ENCODE data around the gene SMARCC1.
"Not testable (repeated sequence)": the region's sequence is repeated elsewhere in the genome, so short reads cannot be mapped to it uniquely, and the experiment has no call there.

The SMARCC1 gene

GRCh38 chr3:47766186-47766585, 15.5 kb downstream of the SMARCC1 start:
- DNase-seq (ENCODE audit: low spot score): no peak

GRCh38 chr3:47762233-47762632, 19.5 kb downstream of the SMARCC1 start:
- no peak for DNase-seq (ENCODE audit: low spot score)

- no peak for DNase-seq (ENCODE audit: low spot score)
Observed at GRCh38 chr3:47761046-47761445, 20.6 kb downstream of the SMARCC1 start.

DNA sequence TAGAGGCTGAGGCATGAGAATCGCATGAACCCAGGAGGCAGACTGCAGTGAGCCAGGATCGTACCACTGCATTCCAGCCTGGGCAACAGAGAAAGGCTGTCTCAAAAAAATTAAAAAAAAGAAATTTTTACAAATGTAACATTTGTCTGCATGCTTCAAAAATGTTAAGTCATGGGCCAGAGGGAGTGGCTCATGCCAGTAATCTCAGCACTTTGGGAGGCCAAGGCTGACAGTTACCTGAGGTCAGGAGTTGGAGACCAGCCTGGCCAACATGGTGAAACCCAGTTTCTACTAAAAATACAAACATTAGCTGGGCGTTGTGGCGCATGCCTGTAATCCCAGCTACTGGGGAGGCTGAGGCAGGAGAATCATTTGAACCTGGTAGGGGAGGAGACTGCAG, 21.5 kb downstream of the SMARCC1 start:
- not testable (repeated sequence) for DNase-seq (ENCODE audit: low spot score)

DNA sequence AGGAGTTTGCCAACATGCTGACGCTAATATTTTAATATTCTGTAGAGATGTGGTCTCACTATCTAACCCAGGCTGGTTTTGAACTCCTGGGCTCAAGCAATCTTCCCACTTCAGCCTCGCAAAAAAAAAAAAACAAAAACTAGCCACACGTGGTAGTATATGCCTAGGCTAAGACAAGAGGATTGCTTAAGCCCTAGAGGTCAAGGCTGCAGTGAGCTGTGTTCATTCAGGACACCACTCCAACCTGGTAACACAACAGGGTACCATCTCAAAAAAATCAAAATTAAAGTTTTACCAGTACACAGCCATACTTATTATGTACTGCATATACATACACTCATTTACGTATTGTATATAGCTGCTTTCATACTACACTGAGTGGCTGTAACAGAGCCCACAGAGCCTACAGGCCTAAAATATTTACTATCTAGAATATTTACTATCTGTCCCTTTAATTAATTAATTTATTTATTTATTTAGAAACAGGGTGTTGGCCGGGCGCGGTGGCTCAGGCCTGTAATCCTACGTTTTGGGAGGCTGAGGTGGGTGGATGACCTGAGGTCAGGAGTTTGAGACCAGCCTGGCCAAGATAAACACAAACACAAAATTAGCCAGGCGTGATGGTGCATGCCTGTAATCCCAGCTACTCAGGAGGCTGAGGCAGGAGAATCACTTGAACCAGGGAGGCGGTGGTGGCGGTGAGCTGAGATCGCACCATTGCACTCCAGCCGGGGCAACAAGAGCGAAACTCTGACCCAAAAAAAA, 23.2 kb downstream of the SMARCC1 start:
- no peak for DNase-seq (ENCODE audit: low spot score)

DNA sequence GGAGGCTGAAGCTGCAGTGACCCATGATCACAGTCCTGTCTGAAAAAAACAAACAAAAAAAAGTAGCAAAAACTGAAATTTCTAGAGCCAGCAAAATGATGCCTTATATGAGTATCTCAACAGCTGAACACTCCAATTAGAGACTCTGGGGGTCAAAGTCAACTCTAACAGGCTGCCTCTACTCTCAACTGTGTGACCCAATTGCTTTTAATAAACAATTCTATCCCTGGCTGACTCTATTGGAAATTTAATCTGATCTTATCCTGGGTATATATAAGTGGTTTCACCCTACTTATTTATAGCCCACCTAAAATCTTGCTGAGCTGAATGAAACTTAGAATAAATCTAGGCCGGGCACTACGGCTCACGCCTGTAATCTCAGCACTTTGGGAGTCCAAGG, 29.0 kb downstream of the SMARCC1 start:
- DNase-seq (ENCODE audit: low spot score): no peak

- DNase-seq (ENCODE audit: low spot score): not testable (repeated sequence)
Observed at GRCh38 chr3:47750811-47751354, 30.8 kb downstream of the SMARCC1 start.

- no peak for DNase-seq (ENCODE audit: low spot score)
Observed at GRCh38 chr3:47747558-47747957, 34.1 kb downstream of the SMARCC1 start.

DNA sequence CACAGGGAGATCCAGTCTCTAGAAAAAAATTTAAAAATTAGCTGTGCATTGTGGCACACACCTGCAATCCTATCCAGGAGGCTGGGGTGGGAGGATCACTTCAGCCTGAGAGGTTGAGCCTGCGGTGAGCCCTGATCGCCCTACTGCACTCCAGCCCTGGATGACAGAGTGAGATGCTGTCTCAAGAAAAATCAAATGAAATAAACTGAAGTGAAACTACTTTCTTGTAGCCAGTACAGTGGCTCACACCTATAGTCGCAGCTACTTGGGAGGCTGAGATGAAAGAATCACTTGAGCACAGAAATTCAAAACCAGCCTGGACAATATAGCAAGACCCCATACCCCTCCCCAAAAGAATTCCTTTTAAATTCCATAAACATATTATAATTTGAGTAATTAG, 35.4 kb downstream of the SMARCC1 start:
- DNase-seq (ENCODE audit: low spot score): no peak

GRCh38 chr3:47743855-47744254, 37.8 kb downstream of the SMARCC1 start:
- DNase-seq (ENCODE audit: low spot score): no peak

DNA sequence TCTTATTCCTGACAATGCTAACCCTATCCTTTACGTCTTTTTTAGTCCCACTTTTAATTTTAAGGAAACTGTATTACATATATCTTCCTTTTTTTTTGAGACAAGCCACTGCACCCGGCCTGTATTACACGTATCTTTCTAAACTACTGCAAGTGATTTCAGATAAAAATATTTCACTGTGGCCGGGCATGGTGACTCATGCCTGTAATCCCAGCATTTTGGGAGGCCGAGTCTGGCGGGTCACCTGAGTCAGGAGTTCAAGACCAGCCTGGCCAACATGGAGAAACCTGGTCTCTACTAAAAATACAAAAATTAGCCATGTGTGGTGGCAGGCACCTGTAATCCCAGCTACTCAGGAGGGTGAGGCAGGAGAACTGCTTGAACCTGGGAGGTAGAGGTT, 38.3 kb downstream of the SMARCC1 start:
- not testable (repeated sequence) for DNase-seq (ENCODE audit: low spot score)

DNA sequence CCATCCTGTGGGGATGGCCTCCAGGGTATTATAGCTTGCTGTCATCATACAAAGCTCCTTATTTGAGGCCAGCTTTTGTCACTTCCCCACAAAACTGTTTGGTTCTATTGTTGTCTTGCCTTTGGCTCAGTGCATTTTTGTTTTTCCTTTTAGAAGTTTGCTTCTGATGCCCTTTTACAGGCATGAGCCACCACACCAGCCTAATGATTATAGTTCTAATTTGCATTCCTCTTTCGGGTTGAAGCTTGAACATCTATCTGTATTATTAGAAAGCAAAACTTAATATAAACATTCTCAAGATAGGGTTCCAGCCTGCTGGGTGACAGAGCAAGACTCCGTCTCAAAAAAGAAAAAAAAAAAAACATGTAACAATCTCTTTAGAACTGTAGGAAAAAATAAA, 39.8 kb downstream of the SMARCC1 start:
- no peak for DNase-seq (ENCODE audit: low spot score)

DNA sequence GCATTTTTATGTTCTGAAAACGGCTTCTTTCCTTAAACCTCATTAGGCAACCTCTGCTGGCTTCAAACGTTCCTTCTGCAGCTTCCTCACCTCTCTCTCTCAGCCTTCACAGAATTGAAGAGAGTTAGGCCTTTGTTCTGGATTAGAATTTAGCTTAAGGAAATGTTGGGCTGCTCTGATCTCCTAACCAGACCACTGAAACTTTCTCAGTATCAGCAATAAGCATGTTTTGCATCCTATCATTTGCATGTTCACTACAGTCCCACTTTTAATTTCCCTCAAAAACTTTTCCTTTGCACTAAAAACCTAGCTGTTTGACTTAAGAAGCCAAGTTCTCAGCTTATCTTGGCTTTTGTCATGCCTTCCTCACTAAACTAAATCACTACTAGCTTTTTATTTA, 49.5 kb downstream of the SMARCC1 start:
- DNase-seq (ENCODE audit: low spot score): no peak

DNA sequence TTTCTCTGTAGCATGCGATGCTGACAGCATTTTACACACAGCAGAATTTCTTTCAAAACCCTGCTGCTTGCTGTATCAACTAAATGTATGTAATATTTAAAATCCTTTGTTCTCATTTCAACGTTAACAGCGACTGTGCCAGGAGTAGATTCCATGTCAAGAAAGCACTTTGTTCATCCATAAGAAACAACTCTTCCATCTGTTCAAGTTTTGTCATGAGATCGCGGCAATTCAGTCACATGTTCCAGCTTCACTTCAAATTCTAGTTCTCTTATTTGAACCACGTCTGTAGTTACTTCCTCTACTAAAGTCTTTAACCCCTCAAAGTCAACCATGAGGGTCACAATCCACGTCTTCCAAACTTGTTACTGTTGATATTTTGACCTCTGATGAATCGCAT, 50.6 kb downstream of the SMARCC1 start:
- no peak for DNase-seq (ENCODE audit: low spot score)

DNA sequence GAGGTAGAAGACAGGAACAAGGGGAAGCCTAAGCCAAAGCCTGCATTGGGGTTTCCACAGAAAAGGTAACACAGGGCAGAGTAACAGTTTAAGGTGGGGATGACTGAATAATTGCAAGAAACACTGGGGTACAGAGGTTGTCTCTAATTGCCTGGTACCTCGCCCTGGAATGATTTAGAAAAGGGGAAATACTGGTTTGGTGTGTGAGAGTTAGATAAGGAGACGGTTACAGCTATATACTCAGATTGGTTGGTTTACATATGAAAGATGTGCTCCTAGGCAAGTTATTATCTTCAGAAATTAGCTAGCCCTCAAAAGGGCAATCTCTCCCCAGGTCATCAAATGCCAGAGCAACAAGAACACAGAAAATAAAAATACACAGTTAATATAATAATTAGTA, 58.8 kb downstream of the SMARCC1 start:
- DNase-seq (ENCODE audit: low spot score): no peak

DNA sequence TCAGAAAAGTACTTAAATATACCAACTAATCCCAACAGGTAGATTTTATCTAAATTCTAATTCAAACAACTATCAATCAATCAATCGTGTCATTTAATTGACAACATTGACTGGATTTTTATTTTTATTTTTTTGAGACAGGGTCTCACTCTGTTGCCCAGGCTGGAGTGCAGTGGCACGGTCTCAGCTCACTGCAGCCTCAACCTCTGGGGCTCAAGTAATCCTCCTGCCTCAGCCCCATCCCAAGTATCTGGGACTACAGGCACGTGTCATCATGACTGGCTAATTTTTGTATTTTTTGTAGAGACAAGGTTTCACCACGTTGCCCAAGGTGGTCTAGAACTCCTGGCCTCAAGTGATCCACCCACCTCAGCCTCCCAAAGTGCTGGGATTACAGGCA, 64.2 kb downstream of the SMARCC1 start:
- DNase-seq (ENCODE audit: low spot score): not testable (repeated sequence)

DNA sequence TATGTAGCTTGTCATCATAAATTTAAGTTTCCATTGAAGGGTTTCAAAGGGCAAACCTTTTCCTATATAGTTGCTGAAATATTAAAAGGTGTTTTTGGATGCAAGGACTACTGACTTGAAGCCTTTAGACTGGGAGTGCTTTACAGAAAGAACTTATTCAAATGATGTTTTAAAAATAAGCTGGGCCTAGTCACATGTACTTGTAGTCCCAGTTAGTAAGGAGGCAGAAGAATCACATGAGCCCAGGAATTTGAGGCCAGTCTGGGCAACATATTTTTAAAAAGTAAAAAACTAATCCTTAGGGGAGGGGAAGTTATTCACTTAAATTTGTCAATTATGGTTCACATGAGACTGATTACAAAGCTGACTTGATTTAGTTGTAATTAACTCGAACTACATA, 65.0 kb downstream of the SMARCC1 start:
- DNase-seq (ENCODE audit: low spot score): no peak

DNA sequence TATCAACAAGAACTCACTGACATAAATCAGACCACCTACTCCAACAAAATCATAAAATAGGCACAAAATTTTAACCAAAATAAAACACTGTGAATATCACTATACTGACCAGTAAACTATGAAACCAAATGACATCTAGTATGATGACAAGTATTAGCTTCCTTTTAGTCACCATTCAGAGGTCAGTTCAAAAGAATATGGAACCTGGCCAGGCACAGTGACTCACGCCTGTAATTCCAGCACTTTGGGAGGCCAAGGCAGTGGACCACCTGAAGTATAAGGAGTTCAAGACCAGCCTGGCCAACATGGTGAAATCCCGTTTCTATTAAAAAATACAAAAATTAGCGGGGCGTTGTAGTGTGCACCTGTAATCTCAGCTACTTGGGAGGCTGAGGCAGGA, 65.8 kb downstream of the SMARCC1 start:
- peak; percentile 78 for DNase-seq (ENCODE audit: low spot score)

GRCh38 chr3:47714606-47715005, 67.1 kb downstream of the SMARCC1 start:
- no peak for DNase-seq (ENCODE audit: low spot score)

DNA sequence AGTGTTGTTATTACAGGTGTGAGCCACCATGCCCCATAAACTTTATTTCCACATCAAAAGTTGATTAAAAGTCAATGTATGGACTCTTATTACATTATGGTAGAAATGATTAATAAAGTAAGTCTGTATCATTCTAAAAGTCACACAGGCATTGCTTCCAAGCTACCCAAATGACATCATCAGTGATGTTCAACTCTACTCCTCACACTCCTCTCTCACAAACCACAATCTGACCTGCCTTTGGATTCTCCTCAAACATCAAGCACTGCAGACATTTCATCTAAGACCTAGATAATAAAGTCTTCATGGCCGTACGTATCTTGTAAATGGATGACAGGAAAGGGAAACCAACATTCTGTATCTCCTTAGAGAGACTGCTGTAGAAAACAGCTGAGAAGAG, 68.0 kb downstream of the SMARCC1 start:
- DNase-seq (ENCODE audit: low spot score): no peak

DNA sequence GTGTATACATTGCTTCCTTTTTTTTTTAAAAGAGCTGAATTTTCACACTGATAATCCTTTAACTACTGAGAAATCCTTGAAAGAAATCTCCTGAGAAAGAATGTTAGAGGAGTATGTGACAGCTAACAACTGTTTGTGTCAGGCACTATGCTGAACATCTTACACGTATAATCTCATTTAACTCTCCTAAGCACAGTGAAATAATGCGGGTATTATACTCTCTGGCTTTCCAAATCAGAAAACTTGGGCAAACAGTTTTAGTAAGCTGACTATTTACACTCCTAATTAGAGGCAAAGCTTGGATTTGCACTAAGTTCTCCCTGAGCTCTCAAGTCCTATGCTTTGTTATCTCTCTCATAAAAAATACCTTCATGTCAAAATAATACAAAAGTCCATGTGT, 69.3 kb downstream of the SMARCC1 start:
- no peak for DNase-seq (ENCODE audit: low spot score)

DNA sequence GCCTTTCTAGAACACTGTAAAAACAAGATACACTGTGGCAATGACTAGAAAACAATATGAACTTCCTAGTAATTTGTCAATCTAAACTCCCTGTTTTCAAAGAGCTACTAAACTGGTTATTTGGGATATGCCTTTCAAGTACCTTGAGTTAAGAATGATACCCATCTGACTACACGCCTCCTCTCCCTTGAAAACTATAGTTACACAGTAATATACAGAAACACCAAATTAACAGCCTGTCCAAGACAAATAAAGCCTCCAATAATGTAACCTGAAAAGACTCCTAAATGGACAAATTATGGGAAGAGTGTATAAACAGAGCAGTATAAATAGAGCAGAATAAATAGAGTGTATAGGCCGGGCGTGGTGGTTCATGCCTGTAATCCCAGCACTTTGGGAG, 70.1 kb downstream of the SMARCC1 start:
- no peak for DNase-seq (ENCODE audit: low spot score)

DNA sequence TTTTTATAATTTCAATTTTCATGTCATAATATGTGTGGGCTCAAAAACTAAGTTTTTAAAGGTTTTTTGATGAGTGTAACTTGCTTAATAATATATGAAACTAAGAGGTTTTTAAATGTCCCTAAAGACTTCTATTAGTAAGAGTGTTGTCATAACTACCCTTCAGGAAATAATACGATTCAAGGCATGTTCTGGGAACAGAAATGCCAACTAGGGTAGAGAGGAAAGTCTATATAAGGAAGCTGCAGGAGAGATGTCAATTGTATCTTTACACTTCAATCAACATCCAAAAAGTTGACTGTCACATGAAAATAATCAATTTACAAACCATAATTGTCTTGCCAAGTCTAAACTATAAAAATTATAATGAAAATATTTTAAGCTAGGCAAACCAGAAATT, 76.3 kb downstream of the SMARCC1 start:
- no peak for DNase-seq (ENCODE audit: low spot score)

DNA sequence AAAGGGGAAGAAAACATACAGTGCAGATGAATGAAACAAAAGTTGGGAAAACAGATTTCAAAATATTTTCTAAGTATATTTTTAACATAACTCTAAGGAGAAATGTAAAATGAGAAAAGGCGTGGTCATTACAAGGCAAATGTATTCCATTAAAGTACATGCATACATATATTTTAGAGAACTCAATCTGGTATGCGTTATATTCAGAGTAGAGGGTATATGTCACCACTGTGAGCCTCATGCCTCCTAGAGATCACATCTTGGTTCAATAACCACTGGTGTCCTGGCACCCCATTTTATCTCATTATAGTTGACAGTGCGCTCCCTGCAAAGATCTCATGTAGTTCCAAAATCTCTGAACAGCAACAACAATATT, 77.5 kb downstream of the SMARCC1 start:
- no peak for DNase-seq (ENCODE audit: low spot score)
